NOMO-1 treated with dmso at 0.1 percent for 144 hours (cell line): ENCODE data around the gene MYDGF.
"Not testable (repeated sequence)": the region's sequence is repeated elsewhere in the genome, so short reads cannot be mapped to it uniquely, and the experiment has no call there.

ENCODE experiments used
- DNase-seq: peaks from one replicate; lab custom pipeline; 2025; ENCODE audit not compliant: unreplicated experiment; lab: John Stamatoyannopoulos, UW

The MYDGF gene

GRCh38 chr19:4700693-4700970 lies 30.5 kb upstream of the MYDGF start:
- DNase-seq: no peak

GRCh38 chr19:4699826-4700692 lies 29.9 kb upstream of the MYDGF start:
- no peak for DNase-seq

GRCh38 chr19:4697304-4697703 lies 27.2 kb upstream of the MYDGF start:
- no peak for DNase-seq

GRCh38 chr19:4695224-4695731 lies 25.1 kb upstream of the MYDGF start:
- no peak for DNase-seq

- no peak for DNase-seq
These were observed 24.3 kb upstream of the MYDGF start for GRCh38 chr19:4694211-4694987.

- no peak for DNase-seq
These were observed 23.5 kb upstream of the MYDGF start for GRCh38 chr19:4693471-4694121.

GRCh38 chr19:4693078-4693350 lies 22.9 kb upstream of the MYDGF start:
- no peak for DNase-seq

GRCh38 chr19:4692251-4693077 lies 22.3 kb upstream of the MYDGF start:
- no peak for DNase-seq

- no peak for DNase-seq
These were observed 21.2 kb upstream of the MYDGF start for GRCh38 chr19:4691373-4691772.

GRCh38 chr19:4690361-4690760 lies 20.2 kb upstream of the MYDGF start:
- no peak for DNase-seq

GRCh38 chr19:4689403-4689802 lies 19.3 kb upstream of the MYDGF start:
- DNase-seq: no peak

- no peak for DNase-seq
These were observed 18.4 kb upstream of the MYDGF start for GRCh38 chr19:4688587-4688986.

- no peak for DNase-seq
These were observed 17.3 kb upstream of the MYDGF start for GRCh38 chr19:4687396-4687795.

GRCh38 chr19:4686700-4687099 lies 16.6 kb upstream of the MYDGF start:
- DNase-seq: no peak

- no peak for DNase-seq
These were observed 14.4 kb upstream of the MYDGF start for GRCh38 chr19:4684312-4685095.

- no peak for DNase-seq
These were observed 12.5 kb upstream of the MYDGF start for GRCh38 chr19:4682417-4683200.

GRCh38 chr19:4680021-4680420 lies 9.9 kb upstream of the MYDGF start:
- DNase-seq: not testable (repeated sequence)

- DNase-seq: no peak
These were observed 9.0 kb upstream of the MYDGF start for GRCh38 chr19:4678881-4679790.
